GM19023 (cell line): ENCODE data around the gene CHADL.

ENCODE experiments used
- ATAC-seq: cut with Tn5 transposase; IDR thresholded peaks from one replicate; pipeline ENCODE4 v1.9.1; 2021; ENCODE audit warnings: mild to moderate bottlenecking, moderate library complexity; ENCODE audit not compliant: unreplicated experiment

CHADL gene

GRCh38 chr22:41256254-41257253 is 15.8 kb upstream of the CHADL start:
- ATAC-seq: no peak

GRCh38 chr22:41254230-41254629 is 13.5 kb upstream of the CHADL start:
- no peak for ATAC-seq

GRCh38 chr22:41252365-41252764 is 11.6 kb upstream of the CHADL start:
- no peak for ATAC-seq

GRCh38 chr22:41250127-41250526 is 9.4 kb upstream of the CHADL start:
- no peak for ATAC-seq

- ATAC-seq: no peak
These were observed 8.7 kb upstream of the CHADL start for GRCh38 chr22:41249442-41249841.

- no peak for ATAC-seq
These were observed 8.0 kb upstream of the CHADL start for GRCh38 chr22:41248758-41249157.

GRCh38 chr22:41248314-41248713 is 7.6 kb upstream of the CHADL start:
- ATAC-seq: no peak

GRCh38 chr22:41247703-41248102 is 7.0 kb upstream of the CHADL start:
- ATAC-seq: no peak

GRCh38 chr22:41245917-41246499 is 5.3 kb upstream of the CHADL start:
- ATAC-seq: no peak

GRCh38 chr22:41243361-41243760 is 2.6 kb upstream of the CHADL start:
- ATAC-seq: no peak

GRCh38 chr22:41242396-41243117 is 1.8 kb upstream of the CHADL start:
- no peak for ATAC-seq

GRCh38 chr22:41241133-41241676 is 474 bp upstream of the CHADL start:
- ATAC-seq: no peak

GRCh38 chr22:41239443-41240128 is 1.1 kb downstream of the CHADL start:
- no peak for ATAC-seq

GRCh38 chr22:41238570-41239442 is 1.9 kb downstream of the CHADL start:
- no peak for ATAC-seq

GRCh38 chr22:41237707-41238569 is 2.8 kb downstream of the CHADL start:
- peak; percentile 67 for ATAC-seq

- no peak for ATAC-seq
These were observed 3.6 kb downstream of the CHADL start for GRCh38 chr22:41237036-41237706.

GRCh38 chr22:41234815-41235695 is 5.7 kb downstream of the CHADL start:
- ATAC-seq: no peak
